GM19239 (cell line): ENCODE measurements around the gene SLC43A3.

Source experiments
- DNase-seq: peaks from one replicate; pipeline ENCODE4 v3.0.0; 2011; ENCODE audit warnings: low spot score; ENCODE audit not compliant: insufficient read length
- FAIRE-seq: peaks from 2 replicates; lab custom pipeline; 2011; peaks lifted over from hg19 to GRCh38; lab: Jason Lieb, UNC

The SLC43A3 gene

DNA sequence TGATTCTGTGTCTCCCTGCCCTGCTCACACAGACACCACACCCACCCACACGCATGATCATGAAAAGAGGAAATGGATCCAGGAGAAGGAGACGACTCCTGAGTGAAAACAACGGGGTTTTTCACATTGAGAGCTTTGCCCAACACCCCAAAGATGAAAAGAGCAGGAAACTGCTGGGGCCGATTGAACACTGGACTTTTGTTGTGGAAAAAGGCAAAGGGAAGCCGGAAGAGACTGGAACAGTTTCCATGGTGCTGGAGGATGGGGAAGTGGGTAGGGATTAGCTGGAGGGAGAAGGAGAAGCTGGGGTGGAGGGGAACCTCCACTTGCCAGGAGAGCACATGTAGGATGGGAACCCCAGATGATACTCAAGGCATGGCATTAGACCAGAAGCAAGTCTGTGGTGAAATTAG, 5.2 kb upstream of the SLC43A3 start:
- DNase-seq (no peak), FAIRE-seq (no peak)

DNA sequence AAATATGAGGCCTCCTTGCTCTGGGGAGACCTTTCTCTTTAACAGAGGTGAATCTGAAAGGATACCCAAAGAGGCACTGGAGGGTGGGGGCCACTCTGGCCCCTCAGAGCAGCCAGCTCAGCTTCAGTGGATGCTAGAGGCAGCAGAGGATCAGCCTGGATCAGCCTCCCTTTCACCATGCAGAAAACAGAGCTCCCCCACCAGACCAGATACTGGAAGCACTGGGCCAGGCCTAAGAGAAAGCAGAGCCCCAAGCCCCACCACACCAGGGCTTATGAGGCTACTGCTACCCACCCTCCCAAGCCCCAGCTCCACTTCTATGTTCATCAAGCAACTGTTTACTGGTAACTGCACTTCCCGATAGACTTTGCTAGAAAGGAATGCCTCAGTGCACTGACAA, 4.0 kb upstream of the SLC43A3 start:
- no peak for FAIRE-seq
- no peak for DNase-seq

DNA sequence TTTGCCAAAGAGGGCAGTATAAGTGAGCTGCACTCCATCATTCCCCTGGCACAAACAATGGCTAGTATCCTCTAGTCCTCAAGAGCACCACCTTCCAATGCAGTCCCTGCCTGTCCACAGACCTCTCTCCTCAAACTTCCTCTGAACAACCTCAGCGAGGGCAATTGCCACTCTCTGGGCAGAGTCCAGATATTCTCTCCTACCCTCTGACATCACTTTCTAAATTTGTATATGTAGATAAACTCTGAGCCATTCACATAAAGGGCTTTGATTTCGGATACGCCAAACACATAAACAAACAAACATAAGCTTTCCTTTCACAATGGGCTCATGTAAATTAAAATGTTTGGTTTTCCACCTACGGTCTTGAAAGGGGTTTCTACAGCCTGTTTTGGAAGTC, 3.0 kb upstream of the SLC43A3 start:
- FAIRE-seq (no peak), DNase-seq (no peak)

GRCh38 chr11:57428643-57429042, 1.7 kb upstream of the SLC43A3 start:
- FAIRE-seq (no peak), DNase-seq (no peak)

- FAIRE-seq (no peak), DNase-seq (no peak)
These were observed 784 bp upstream of the SLC43A3 start for GRCh38 chr11:57427727-57428082.

DNA sequence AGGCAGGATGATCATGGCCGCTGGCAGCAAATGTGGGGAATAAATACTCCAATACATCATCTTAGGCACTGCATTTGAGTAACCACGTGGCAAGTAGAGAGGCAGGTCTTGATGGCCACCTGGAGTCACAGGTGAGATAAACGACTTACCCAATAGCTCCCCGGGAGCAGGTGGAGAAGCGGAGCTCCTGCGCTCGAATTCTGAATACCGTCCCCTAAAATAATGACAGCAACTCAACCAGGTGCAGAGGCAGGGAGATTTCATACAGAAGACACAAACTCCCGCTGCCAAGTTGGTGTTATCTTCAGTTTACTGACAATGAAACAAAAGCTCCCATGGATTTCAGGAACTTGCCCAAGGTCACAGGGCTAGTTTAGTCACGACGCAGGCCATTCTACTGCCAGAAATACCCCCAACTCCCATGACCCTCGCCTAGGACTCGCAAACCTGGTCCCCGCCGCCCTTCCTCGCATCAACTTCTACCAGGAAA, 437 bp downstream of the SLC43A3 start:
- no peak for DNase-seq
- FAIRE-seq: peak; percentile 94

GRCh38 chr11:57425565-57426438, 1.1 kb downstream of the SLC43A3 start:
- peak; percentile 39 for FAIRE-seq
- no peak for DNase-seq

DNA sequence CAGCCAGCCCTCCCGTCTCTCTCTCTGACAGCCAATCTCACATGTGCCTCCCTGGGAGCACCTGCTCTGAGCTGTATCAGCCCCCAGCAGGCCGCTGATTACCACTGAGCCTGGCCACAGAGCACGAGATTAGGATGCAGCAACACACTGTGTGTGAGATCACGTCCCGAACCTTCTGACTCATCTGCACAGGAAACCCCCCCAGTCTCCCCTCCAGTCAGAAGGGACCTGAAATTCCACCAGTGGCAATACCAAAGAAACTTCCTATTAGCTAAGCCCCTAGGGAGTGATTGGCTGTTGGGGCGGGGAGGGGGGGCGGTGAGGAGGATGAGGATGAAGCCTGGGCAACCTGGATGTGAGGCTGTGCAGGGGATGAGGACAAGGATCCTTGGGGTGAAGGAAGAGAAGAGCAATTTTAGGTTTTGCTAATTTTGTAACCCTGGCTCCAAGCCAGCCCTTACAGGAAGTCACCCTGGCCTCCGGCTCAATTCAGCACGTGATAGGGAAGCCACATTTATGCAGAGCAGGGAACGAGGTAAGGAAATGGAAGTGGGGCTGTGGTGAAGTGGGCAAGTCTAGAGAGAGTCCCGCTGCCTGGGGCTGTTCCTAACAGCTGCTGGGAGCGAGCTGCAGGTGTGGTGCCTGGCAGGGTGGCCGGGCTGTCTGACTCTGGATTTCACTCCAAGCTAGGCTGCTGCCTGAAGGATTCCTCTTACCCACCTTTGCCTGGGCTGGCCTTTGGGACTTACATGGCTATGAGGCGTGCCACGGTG, 1.9 kb downstream of the SLC43A3 start:
- FAIRE-seq (peak; percentile 98), DNase-seq (peak; percentile 61)

- DNase-seq: no peak
- no peak for FAIRE-seq
These were observed 2.7 kb downstream of the SLC43A3 start for GRCh38 chr11:57424137-57424791.

- peak; percentile 63 for FAIRE-seq
- DNase-seq: no peak
These were observed 4.3 kb downstream of the SLC43A3 start for GRCh38 chr11:57422669-57423068.

- DNase-seq: no peak
- FAIRE-seq: no peak
These were observed 5.1 kb downstream of the SLC43A3 start for GRCh38 chr11:57421805-57422204.

- DNase-seq (no peak), FAIRE-seq (no peak)
These were observed 5.9 kb downstream of the SLC43A3 start for GRCh38 chr11:57421066-57421465.

- FAIRE-seq (no peak), DNase-seq (no peak)
These were observed 7.8 kb downstream of the SLC43A3 start for GRCh38 chr11:57419146-57419545.

DNA sequence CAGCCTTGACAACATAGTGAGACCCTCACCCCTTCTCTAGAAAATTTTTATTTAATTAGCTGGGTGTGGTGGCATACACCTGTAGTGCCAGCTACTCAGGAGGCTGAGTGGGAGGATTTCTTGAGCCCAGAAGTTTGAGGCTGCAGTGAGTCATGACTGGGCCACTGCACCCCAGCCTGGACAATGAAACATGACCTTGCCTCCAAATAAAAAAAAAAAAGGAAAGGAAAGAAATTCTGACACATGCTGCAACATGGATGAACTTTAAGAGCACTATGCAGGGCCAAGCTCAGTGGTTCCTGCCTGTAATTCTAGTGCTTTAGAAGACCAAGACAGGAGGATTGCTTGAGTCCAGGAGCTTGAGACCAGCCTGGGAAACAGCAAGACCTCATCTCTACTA, 8.8 kb downstream of the SLC43A3 start:
- FAIRE-seq: no peak

DNA sequence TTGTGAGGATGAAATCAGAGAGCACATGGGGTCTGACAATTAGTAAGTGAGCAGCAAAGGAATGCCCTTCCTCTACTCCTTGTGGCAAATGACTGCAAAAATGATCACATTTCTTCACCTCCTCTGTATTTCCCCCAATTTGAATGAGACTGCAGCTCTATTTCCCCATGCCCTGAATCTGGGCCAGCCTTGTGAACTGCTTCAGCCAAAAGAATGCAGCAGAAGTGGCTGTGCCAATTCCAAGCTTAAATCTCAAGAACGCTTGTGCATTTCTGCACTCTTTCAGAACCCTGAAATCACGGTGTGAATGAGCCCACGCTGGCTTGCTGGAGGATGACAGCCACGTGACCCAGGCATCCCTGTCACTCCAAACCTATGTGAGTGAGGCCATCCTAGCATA, 9.9 kb downstream of the SLC43A3 start:
- DNase-seq (no peak), FAIRE-seq (no peak)

More for the DNA sequence above, 8.8 kb downstream of the SLC43A3 start:
- DNase-seq: no peak

- DNase-seq (no peak), FAIRE-seq (no peak)
These were observed 10.5 kb downstream of the SLC43A3 start for GRCh38 chr11:57416436-57416835.

DNA sequence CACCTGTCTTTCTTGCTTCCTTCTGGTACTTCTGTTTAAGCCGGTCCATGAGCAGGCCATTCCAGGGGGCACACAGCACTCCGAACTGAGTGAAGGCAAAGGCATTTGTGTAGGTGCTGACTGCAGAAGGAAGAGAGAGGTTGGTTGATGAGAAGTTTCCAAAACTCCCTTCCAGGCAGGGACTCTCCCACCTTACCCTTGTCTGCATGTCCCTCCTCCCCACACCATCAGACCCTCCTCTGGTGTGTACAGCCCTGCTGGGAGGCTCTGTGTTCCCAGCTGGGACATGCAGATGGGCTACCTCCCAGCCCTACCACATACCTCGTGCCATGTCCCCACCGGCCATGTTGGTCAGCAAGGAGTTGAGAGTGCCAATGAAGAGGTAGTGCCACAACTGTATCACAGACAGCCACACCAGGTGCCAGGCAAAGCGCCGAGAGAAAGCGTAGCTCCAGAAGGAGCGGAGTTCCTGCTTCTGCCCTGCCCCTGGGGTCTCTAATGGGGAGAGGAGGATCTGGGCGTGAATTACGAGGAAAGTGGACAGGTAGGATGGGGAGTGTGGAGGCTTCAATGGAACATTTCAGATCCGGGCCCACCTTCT, 12.2 kb downstream of the SLC43A3 start:
- no peak for DNase-seq
- FAIRE-seq: no peak

- FAIRE-seq (no peak), DNase-seq (no peak)
These were observed 13.2 kb downstream of the SLC43A3 start for GRCh38 chr11:57413681-57414080.

DNA sequence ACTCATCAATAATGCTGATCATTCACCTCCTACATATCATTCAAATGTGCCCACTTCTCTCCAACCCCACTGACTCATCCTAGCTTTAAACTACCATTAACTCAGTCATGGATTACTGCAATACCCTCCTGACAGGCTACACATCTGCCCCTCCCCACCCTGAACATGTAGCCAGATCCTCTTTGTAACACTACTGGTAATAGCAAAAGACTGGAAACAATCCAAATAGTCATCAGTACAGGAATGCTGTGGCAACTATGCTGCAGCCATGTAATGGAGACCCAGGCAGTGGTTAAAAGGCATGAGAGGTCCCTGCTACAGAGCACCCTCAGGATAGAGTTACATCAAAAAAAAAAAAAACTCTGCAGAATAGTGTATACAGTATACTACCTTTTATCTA, 16.6 kb downstream of the SLC43A3 start:
- DNase-seq (no peak), FAIRE-seq (no peak)

DNA sequence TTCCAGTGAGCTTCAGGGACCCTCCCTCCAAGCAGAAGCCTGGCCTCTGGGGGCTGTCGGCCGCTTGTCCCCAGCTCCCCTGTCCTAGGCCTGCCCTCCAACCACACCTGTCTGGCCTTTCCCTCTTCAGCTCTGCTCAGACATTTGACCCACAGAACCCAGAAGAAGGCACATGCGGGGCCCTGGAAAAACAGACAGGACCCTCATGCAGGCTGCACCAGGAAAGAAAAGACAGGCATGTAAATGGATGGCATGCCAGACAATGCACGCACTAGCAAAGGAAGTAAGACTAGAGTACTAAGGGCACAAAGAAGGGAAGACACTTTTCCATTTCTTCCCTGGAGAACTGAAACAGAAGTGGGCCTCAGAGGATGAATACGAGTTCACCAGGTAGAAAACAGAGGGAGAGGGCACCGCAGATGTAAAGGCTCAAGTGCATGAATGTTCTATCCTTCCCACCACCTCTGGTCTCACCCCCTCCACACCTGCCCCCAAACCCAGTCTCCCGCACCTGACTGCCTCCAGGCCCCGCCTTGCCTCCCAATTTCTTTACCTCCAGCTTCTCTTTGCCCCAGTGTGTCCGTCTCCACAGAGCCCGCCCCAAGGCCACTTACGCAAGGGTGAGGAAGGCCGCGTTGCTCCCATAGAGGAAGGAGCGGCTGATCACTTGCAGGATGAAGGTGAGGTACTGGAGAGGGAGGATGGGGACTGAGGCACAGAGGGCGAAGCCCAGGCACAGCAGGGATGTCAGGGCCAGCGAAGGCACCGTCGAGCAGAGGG, 17.4 kb downstream of the SLC43A3 start:
- DNase-seq (no peak), FAIRE-seq (no peak)
